Breast epithelium (tissue), 4 donors: Measurements from ENCODE around the gene HLA-DQA2. TPM values are rescaled to one million over a fixed set of nuclear protein-coding genes. Genes with fewer than 3 reads are reported as not detected.
"Not testable (repeated sequence)": the region's sequence is repeated elsewhere in the genome, so short reads cannot be mapped to it uniquely, and the experiment has no call there.

Source experiments
- DNase-seq, 2 donors: peaks; one replicate each; pipeline ENCODE4 v3.0.0-alpha.2; 2019; ENCODE audit warnings: low spot score in 2 of 2
- H3K27ac ChIP-seq, 2 donors: fragments of 200-600 bp; sonication (generic) in 1 of 2; one replicate each; pipeline ENCODE4 v1.5.1; 2016 to 2019; ENCODE audit warnings: mild to moderate bottlenecking in 1 of 2
- H3K27me3 ChIP-seq, 2 donors: fragments of 200-600 bp; sonication (generic) in 1 of 2; one replicate each; pipeline versions ENCODE4 v1.5.1 to v1.6.0; 2017 to 2019; ENCODE audit warnings: control low read depth in 1 of 2, mild to moderate bottlenecking in 1 of 2
- H3K36me3 ChIP-seq: fragments of 200-600 bp; one replicate; pipeline ENCODE4 v1.5.1; 2019
- H3K4me1 ChIP-seq, 2 donors: fragments of 200-600 bp; sonication (generic); one replicate each; pipeline ENCODE4 v1.5.1; 2016 to 2019; ENCODE audit warnings: control low read depth in 1 of 2
- H3K4me3 ChIP-seq, 3 donors: fragments of 200-600 bp; sonication (generic); 1 replicate in 2 of 3; 2 replicates in 1 of 3; pipeline ENCODE4 v1.5.1; 2016 to 2019; ENCODE audit warnings: mild to moderate bottlenecking in 3 of 3, moderate library complexity in 2 of 3
- H3K9me3 ChIP-seq, 2 donors: fragments of 200-600 bp; sonication (generic) in 1 of 2; one replicate each; pipeline ENCODE4 v1.5.1; 2016 to 2019; ENCODE audit warnings: control low read depth in 1 of 2
- CTCF ChIP-seq, 3 donors: fragments of 450-650 bp; IDR thresholded peaks; one replicate each; pipeline ENCODE4 v1.5.1; 2016 to 2017; ENCODE audit warnings: antibody characterized with exemption in 3 of 3, mild to moderate bottlenecking in 3 of 3, moderate library complexity in 3 of 3
- POLR2A ChIP-seq: fragments of 450-650 bp; IDR thresholded peaks from one replicate; pipeline ENCODE4 v1.6.1; 2016; ENCODE audit warnings: antibody characterized with exemption, mild to moderate bottlenecking, moderate library complexity
- POLR2AphosphoS5 ChIP-seq, 3 donors: sonication (generic); formaldehyde crosslinking; IDR thresholded peaks; one replicate each; pipeline ENCODE4 v1.6.1; 2017; ENCODE audit warnings: antibody characterized with exemption in 3 of 3
- intact Hi-C: fragments of 100-400 bp; cut with DNase I; formaldehyde crosslinking; loops from one replicate; pipeline ENCODE4 v1.15.1; 2023; ENCODE audit warnings: low total_unique reads
- total RNA-seq, 3 donors: library from RNA; depleted of rRNA; stranded (reverse); fragments of >200 nt; gene quantifications; one replicate each; pipeline ENCODE4 v1.1.0, GENCODE V29; 2016

Gene HLA-DQA2
- total RNA-seq, 3 donors from 2014 or later = 0.48 to 2.0 (median 2.0) TPM

- Histone ChIP-seq H3K9me3 (no peaks in the 10 kb centered on the region), H3K27ac (no peak overlapping the region), H3K4me1 (no peaks in the 10 kb centered on the region), H3K36me3 (no peaks in the 10 kb centered on the region), H3K4me3 (no peak overlapping the region), H3K27me3 (no peaks in the 10 kb centered on the region)
- TF ChIP-seq POLR2A (no peak), CTCF (IDR thresholded peaks at IDR 0.05) (no peak)
- DNase-seq = no peak
- intact Hi-C loops = no loop called here
Observed at GRCh38 chr6:32775071-32775470, 33.9 kb downstream of the HLA-DQA2 start.

GRCh38 chr6:32779036-32779435 lies 37.8 kb downstream of the HLA-DQA2 start:
- no peak overlapping the region for H3K4me3 ChIP-seq
- H3K36me3 ChIP-seq = no peaks in the 10 kb centered on the region
- no peak for DNase-seq
- H3K4me1 ChIP-seq = no peaks in the 10 kb centered on the region
- no peak overlapping the region for H3K27ac ChIP-seq
- no peaks in the 10 kb centered on the region for H3K27me3 ChIP-seq
- H3K9me3 ChIP-seq = no peaks in the 10 kb centered on the region
- TF ChIP-seq CTCF (IDR thresholded peaks at IDR 0.05) (no peak), POLR2A (no peak), POLR2AphosphoS5 (IDR thresholded peaks at IDR 0.05) (no peak)
- intact Hi-C loops = no loop called here

GRCh38 chr6:32782923-32783322 lies 41.7 kb downstream of the HLA-DQA2 start:
- intact Hi-C loops, DNase-seq, H3K27me3 ChIP-seq, H3K9me3 ChIP-seq, H3K4me1 ChIP-seq, H3K36me3 ChIP-seq, H3K27ac ChIP-seq, H3K4me3 ChIP-seq: not testable (repeated sequence)

GRCh38 chr6:32785781-32786533 lies 44.8 kb downstream of the HLA-DQA2 start:
- intact Hi-C loops = no loop called here
- no peak for DNase-seq
- Histone ChIP-seq H3K4me1 (no peaks in the 10 kb centered on the region), H3K4me3 (no peak overlapping the region), H3K9me3 (no peaks in the 10 kb centered on the region), H3K27ac (no peak overlapping the region), H3K36me3 (no peaks in the 10 kb centered on the region), H3K27me3 (no peaks in the 10 kb centered on the region)
- no peak for TF ChIP-seq POLR2A
- peak in 2 of 3 donors; percentile 47 to 61 for TF ChIP-seq CTCF (IDR thresholded peaks at IDR 0.05)

- Histone ChIP-seq H3K4me3 (no peak overlapping the region), H3K27me3 (peaks cover 0 to 7% of the 10 kb centered on the region in 2 donors), H3K36me3 (no peaks in the 10 kb centered on the region), H3K27ac (no peak overlapping the region), H3K4me1 (no peaks in the 10 kb centered on the region), H3K9me3 (no peaks in the 10 kb centered on the region)
- DNase-seq = no peak
- intact Hi-C loops = loop anchor here (10.0 kb wide), 1 partner anchor 86 kb away; no protein-coding TSS in a partner anchor
- TF ChIP-seq POLR2A (no peak), POLR2AphosphoS5 (IDR thresholded peaks at IDR 0.05) (no peak), CTCF (IDR thresholded peaks at IDR 0.05) (no peak)
Observed at GRCh38 chr6:32790306-32790705, 49.1 kb downstream of the HLA-DQA2 start.
